ENCODE results near the gene RNU6-9.

RNU6-9 gene

DNA sequence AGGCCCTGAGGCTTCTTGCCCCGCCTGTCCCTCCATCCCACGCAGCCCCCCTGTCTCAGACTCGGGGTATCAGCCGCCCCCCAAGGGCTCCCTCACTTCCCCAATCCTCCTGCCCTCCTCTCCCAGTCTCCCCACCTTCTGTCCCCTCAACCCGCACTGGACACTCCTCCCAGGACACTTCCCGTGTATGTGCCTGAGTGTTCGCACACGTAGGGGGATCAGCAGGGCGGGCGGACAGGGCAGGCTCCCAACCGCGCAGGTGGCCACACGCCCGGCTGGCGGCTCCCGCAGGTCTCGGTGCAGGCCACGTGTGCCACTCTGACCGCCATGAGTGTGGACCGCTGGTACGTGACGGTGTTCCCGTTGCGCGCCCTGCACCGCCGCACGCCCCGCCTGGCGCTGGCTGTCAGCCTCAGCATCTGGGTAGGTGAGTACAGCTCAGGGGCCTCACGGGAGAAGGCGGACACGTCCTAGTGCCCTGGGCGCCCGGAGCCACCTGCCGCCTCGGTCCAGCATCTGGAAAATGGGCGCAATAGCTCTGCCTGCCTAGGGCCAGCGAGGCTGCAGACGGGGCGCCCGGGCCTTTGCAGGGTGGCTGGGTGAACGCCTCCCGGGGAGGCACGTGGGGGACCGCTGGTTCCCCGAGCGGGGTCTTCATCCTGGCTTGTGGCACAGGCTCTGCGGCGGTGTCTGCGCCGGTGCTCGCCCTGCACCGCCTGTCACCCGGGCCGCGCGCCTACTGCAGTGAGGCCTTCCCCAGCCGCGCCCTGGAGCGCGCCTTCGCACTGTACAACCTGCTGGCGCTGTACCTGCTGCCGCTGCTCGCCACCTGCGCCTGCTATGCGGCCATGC is 26.1 kb downstream of the RNU6-9 start:
- DNase-seq (ENCODE audit: low spot score): peak; percentile 71

DNA sequence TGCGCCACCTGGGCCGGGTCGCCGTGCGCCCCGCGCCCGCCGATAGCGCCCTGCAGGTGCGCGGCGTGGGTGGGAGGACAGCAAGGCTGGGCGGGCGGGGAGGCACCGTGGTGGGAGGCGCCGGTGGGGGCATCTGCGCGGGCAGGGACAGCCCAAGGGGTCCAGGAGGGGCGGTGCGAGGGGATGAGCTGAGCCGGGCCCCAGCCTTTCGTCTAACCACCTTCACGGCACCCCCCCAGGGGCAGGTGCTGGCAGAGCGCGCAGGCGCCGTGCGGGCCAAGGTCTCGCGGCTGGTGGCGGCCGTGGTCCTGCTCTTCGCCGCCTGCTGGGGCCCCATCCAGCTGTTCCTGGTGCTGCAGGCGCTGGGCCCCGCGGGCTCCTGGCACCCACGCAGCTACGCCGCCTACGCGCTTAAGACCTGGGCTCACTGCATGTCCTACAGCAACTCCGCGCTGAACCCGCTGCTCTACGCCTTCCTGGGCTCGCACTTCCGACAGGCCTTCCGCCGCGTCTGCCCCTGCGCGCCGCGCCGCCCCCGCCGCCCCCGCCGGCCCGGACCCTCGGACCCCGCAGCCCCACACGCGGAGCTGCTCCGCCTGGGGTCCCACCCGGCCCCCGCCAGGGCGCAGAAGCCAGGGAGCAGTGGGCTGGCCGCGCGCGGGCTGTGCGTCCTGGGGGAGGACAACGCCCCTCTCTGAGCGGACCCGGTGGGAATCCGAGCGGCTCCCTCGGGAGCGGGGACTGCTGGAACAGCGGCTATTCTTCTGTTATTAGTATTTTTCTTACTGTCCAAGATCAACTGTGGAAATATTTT is 27.0 kb downstream of the RNU6-9 start:
- peak; percentile 70 for DNase-seq (ENCODE audit: low spot score)

DNA sequence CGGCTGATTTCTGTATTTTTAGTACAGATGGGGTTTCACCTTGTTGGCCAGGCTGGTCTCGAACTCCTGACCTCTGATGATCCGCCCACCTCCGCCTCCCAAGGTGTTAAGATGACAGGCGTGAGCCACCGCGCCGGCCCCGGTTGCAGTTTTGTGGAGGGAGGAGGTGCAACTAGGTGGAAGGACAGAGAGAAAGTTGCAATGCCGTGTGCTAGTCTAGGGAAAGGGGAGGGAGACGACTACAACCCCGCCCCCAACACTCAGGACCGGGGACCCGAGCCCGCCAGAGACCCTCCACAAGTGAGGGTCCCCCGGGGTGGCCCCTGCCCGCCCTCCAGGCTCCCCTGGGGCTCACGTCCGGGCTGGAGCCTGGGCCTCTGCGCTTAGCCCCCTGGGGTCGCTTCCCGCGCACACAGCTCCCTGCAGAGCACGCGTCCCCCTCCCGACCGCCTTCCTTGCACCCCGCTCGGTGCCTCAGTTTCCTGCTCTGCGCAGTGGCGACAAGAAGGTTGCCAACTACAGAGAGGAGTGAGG is 31.3 kb downstream of the RNU6-9 start:
- no peak for DNase-seq (ENCODE audit: low spot score)

DNA sequence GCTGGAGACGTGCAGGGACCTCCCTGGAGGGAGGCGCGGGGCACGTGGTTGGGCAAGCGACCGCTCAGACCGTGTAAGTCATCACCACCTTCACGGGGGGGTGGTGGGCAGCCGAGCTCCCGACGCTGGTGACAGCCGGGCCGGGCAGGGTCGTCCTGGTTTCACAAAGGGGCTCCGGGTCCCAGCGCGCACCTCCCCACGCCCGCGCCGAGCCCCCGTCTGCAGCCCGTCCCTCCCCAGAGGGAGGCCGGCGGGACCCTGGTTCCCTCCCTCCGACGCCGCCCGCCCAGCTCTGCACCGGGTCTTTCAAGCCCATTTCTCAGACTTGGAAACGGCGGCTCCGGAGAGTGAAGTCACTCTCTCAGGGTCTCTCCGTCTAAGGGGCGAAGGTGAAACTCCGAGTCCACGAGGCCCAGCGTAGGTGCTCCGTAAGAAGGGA is 31.8 kb downstream of the RNU6-9 start:
- no peak for DNase-seq (ENCODE audit: low spot score)

DNA sequence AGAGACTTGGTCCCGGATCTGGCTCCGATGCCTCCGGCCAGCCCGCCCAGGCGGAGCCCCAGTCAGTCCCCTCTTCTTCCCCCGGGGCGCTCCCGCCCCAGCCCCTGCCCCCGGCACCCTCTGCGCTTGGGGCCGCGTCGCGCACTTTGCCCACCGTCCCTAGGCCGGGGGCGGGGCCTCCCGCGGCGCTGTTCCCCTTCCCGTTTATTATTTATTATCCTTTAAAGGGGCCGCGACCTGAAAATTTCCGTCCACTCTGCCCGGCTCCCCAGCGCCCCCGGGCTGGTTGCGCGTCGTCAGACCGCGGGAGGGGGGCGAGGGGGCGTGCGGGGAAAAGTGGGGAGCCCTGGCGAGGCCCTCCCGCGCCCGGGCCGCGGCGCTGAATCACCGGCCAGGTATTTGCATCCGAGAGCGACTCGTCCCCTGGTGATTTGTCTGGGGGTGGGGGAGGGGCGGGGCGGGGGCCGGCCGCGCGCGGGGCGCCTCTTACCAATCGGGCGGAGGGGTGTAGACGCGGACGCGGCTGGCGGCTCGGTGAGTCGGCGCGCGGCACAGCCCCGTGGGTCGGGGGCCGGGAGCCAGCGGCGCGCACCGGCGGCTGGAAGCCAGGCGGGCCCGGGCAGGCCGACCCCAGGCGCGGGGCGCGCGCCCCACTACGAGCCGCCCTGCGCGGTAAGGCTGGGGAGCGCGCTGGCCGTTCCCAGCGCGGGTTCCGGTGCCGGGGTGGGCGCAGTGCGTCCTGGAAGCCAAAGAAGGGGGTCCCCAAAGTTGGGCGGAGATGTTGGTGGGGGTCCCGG is 32.4 kb downstream of the RNU6-9 start, which contains the start of gene ARID3A:
Gene ARID3A, plus strand, starts transcription at position 510 of the 797 bp plus-strand sequence. CDS start 3,494 bp downstream, outside the sequence.
- peak; percentile 78 for DNase-seq (ENCODE audit: low spot score)

DNA sequence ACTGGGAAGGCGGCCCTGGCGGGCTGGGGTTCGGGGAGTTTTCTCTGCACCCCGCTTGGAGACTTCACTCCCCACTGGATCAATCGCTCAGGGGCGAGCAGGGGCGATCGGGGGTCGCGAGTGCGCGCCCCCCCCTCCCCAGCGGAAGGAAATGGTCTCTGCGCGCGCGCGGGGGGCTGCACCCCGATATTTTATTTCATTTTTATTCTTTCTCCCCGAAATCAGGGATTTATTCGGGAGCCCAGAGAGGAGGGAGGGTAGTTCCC is 33.0 kb downstream of the RNU6-9 start:
- DNase-seq (ENCODE audit: low spot score): no peak

DNA sequence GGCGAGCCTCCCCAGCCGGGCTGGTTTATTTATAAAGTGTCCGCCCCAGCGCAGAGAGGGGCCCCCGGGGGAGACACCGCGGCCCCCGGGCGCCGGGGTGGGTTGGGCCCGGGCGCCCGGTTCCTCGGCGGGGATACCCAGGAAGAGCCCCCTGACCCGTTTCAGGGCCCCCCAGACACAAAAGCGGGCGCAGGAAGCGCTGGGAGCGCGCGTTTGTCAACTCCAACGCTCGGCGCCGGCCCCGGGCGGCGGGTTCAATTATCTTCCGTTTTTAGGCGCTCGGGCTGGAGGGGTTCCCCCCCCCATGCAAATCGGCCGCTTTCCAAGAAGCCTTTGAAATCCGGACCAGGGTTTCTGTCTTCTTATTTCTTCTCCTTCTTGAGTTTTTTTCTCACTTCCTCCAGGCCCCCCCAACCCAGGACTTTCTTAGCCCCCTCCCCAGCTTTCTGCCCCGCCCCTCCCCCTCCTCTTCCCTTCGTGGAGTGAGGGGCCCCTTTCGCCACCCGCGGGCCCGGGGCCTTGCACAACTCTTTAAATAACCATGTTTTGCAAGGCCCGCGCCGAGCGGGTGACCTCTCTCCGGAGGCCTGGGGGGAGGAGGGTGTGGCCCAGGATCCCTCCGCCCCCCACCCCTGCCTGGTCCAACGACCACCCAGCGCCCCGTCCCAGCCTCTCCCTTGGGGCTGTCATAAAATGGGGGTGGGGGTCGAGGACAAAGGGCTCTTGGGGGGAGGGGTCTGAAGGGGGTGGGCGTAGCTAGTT is 33.5 kb downstream of the RNU6-9 start:
- no peak for DNase-seq (ENCODE audit: low spot score)

DNA sequence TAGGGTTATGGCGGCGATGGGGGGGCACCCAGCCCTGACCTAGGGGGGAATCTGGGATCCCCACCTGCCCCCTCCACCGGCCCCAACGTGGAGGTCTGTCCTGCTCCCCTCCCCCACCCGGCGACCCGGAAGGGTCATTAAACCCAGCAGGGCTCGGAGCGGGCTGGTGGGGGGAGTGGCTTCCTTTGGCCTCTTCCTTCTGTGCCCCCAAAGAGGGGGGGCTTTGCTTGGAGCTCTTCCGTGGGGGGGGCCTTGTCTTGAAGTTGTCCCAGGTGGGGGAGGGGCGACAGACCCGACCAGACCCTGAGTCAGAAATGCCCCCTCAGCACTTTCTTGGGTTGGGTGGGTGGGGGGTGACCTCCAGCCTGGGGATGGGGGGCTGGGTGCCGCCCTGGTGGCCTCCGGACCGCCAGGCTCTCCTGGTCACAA is 34.1 kb downstream of the RNU6-9 start:
- no peak for DNase-seq (ENCODE audit: low spot score)

DNA sequence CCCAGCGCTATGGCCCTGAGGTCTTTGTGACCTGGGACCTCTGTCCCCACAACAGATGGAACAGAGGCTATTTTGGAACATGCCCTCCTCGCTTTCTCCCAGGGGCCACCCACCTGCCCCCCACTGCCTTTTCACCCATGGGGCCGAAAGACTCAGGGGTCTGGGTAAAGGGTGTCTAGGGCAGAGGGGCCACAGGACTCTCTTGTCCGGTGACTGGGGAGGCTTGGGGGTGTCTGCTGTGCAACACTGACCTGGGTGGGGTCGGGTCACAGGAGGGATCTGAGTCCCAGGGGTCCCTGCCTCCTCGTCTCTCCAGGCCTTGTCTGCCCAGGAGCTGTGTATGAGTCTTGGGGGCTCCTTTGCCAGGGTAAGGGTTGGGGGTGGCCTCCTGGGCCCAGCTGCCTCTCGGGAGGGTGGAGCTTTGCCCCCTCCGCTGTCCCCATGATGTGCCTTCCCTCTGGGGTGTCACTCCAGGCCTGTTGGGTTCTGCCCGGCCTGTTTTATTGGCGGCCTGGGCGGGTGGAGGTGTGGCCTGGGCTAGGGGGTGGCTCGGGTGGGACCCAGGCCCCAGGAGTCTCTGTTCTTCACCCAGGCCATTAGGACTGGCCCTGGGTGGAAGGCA is 34.6 kb downstream of the RNU6-9 start:
- no peak for DNase-seq (ENCODE audit: low spot score)

DNA sequence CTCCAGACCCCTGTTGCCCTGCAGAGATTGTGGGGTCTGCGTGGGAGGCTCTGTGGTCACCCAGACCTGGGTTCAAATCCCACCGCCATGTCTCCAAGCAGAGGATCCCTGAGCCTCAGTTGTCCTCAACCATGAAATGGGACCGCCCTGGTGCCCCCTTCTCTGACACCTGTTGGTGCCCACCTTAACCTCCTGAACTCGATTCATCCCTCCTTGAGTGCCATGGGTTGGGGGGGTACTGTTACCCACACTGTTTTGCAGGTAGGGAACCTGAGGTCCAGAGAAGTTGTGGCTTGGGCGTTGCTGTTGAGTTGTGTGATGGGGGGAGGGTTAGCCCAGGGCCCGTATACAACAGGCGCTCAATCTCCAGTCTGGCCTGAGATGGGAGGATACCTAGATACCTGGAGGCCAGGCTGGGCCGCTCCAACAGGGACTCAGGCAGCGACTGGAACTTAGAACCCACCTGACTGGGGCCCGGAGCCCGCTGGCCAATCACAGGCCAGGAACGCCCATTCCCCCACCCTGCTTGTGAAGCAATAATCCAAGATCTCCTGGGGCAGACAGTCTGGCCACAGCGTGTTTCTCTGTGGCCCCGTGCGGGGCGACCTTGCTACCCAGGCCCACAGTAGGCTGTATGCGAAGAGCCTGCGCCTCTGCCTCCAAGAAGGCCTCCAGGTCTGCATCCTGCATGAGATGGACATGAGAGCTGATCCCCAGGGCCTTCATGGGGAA is 35.4 kb downstream of the RNU6-9 start:
- DNase-seq (ENCODE audit: low spot score): no peak

DNA sequence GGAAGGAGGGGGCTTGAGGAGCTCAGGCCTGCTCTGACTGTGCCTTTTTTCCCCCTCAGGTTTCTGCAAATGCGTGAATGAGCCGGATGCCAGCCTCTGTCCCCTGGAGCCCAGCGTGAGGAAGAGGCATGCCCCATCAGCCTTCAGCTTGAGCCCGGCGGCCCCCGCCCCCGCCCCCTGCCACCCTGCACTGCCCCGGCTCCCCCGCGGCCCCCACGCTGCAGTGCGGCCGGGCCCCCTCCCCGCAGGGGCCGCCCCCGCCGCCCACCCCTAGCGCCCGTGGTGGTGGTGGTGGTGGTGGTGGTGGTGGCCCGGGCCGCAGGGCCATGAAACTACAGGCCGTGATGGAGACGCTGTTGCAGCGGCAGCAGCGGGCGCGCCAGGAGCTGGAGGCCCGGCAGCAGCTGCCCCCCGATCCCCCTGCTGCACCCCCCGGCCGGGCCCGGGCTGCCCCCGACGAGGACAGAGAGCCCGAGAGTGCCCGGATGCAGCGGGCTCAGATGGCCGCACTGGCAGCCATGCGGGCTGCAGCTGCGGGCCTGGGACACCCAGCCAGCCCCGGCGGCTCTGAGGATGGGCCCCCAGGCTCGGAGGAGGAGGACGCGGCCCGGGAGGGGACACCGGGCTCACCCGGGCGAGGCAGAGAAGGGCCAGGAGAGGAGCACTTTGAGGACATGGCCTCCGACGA is 36.1 kb downstream of the RNU6-9 start:
- DNase-seq (ENCODE audit: low spot score): no peak

DNA sequence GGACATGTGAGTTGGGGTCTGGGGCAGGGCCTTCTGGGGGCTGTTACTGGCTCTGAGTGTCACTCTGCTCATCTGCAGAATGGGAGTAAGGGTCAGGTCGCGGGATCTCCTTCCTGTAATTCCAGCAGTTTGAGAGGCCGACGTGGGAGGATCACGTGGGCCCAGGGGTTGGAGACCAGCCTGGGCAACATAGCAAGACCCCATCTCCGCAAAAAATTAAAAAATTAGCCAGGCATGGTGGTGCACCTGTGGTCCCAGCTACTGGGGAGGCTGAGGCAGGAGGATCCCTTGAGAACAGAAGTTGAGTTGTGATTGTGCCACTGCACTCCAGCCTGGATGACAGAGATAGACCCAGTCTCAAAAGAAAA is 36.6 kb downstream of the RNU6-9 start:
- no peak for DNase-seq (ENCODE audit: low spot score)

DNA sequence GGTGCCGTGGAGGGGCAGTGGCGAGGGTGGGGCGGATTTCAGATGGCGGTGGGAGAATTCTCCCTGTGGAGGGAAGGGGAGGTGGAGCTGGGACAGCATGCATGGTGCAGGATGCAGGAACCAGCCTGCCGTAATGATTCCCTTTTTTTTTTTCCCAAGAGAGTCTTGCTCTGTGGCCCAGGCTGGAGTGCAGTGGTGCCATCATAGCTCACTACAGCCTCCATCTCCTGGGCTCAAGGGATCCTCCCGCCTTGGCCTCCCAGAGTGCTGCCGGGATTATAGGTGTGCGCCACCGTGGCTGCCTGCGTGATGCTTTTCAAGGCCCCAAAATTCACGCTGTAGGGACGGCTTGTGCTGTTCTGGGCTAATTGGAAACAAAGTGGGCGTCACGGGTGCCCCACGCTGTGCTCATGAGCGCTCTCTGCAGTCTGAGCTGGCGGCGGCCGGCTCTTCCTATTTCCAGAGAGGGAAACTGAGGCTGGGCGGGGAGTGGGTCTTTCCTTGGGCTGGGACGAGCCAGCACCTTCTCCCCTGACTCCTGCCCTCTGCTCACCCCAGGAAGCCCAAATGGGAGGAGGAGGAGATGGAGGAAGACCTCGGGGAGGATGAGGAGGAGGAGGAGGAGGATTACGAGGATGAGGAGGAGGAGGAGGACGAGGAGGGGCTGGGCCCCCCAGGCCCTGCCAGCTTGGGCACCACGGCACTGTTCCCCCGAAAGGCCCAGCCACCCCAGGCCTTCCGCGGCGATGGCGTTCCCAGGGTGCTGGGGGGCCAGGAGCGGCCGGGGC is 38.8 kb downstream of the RNU6-9 start:
- no peak for DNase-seq (ENCODE audit: low spot score)

DNA sequence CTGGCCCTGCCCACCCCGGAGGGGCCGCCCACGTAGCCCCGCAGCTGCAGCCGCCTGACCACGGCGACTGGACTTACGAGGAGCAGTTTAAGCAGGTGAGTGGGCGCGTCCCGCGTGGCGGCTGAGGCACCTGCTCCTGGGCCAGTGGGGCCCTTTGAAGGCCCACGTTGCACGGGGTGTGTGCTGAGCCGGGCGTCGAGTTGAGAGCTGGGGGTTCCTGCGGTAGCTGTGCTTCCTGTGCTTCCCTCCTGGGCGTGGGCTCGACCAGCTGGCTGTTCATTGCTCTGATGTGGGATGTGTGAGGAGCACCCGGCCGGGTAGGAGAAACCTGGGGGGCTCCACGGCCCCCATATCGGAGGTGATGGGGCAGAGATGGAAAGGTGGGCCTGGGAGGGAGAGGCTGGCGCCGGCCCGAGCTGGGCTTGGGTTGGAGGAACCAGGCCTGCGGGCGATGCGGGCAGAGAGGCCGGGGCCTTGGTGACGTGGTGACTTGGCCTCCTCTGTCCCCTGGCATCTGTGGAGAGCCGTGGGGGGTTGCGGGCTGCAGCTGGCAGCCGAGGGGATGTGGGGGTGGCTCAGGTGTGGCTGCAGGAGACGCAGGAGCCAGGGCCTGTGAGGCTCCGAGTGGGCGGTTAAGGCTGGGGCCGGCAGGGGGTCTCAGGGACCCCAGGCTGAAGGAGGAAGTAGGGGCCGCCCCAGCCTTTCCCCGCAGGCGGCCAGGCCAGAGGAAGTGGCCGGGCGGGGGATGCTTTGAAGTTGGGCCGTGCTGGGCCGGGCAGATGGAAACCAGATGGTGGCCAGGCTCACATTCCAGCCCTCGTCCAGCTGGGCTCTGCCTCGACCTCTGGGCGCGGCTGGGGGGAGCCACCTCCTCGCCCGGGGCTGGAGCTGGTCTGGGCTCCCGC is 39.6 kb downstream of the RNU6-9 start:
- DNase-seq (ENCODE audit: low spot score): peak; percentile 81

DNA sequence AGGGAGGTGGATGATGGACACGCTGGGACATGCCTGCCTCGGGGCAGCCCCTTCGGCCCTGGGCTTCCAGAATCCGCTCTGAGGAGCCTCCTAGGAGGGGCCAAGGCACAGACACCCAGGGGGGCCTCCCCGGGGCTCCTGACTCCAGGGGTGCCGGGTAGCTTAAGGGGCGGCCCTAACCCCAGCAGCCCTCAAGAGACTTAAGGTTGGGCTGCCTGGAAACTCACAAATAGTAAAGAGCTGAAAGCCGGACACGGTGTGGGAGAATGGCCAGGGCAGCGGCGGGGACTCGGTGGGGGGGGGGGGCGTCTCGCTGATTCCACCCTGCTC is 40.2 kb downstream of the RNU6-9 start:
- DNase-seq (ENCODE audit: low spot score): no peak

DNA sequence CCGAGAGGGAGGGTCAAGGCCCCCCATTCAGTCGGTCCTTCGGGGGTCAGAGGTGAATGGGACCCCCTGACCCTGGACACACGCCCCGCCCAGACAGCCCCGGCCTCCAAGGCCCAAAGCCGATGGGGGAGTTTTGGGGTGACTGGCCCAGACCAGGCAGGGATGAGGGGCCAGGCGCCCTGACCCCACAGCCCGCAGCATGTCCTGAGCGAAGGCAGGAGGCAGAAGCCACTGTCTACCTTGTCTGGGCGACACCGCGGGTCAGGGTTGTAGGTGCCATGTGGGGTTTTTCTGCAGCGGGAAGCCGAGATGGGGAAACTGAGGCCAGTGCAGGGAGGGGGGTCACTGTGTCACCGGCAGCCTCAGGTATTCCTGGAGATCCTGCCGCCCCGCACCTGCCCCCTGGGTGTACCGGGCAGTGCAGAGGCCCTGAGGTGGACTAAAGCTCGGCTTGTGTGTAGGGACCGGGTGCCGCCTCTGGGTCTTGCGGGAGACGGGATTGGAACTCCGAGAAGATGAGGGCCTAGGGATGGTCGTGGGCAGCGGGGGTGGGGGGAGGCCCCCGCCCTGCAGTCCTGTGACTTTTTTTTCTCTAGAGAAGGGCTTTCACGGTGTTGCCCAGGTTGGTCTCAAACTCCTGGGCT is 41.0 kb downstream of the RNU6-9 start:
- no peak for DNase-seq (ENCODE audit: low spot score)

DNA sequence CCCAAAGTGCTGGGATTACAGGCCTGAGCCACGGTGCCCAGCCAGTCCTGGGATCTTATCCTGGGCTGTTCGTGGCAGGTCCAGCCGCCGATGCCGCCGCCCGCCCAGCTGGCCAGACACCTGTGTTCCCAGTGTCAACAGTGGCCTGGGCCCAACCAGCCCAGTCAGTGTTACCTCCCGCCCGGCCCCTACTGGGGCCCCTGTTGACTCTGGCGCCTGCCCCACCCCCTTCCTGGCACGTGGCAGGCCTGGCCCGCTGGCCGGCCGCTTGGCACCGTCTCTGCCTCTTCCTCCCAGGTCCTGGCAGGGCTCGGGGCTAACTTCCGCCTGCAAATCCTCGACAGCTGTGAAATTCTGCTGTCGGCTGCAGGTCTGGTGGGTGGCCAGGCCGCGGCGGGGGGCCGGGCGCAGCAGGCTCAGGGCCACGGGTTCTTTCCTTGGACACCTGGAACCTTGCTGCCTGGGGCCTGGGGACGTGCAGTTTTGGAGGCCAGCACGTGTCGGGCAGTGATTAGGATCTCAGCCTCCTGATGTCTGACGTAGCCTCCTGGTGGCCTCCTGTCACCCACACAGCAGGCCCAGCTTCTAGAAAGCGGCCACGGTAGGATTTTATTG is 41.7 kb downstream of the RNU6-9 start:
- peak; percentile 67 for DNase-seq (ENCODE audit: low spot score)
